Stimulated activated CD4-positive, alpha-beta T cell treated with anti-CD3 and anti-CD28 coated beads, Interleukin-1b, Interleukin-23, amount 100 ng/mL, for 48 hours (primary cell): ENCODE data around the gene APOL1.
"Not testable (repeated sequence)": the region's sequence is repeated elsewhere in the genome, so short reads cannot be mapped to it uniquely, and the experiment has no call there.

ENCODE experiments used
- DNase-seq: peaks from one replicate; pipeline ENCODE4 v3.0.0-alpha.2; 2020

APOL1 gene, protein sequence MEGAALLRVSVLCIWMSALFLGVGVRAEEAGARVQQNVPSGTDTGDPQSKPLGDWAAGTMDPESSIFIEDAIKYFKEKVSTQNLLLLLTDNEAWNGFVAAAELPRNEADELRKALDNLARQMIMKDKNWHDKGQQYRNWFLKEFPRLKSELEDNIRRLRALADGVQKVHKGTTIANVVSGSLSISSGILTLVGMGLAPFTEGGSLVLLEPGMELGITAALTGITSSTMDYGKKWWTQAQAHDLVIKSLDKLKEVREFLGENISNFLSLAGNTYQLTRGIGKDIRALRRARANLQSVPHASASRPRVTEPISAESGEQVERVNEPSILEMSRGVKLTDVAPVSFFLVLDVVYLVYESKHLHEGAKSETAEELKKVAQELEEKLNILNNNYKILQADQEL

DNA sequence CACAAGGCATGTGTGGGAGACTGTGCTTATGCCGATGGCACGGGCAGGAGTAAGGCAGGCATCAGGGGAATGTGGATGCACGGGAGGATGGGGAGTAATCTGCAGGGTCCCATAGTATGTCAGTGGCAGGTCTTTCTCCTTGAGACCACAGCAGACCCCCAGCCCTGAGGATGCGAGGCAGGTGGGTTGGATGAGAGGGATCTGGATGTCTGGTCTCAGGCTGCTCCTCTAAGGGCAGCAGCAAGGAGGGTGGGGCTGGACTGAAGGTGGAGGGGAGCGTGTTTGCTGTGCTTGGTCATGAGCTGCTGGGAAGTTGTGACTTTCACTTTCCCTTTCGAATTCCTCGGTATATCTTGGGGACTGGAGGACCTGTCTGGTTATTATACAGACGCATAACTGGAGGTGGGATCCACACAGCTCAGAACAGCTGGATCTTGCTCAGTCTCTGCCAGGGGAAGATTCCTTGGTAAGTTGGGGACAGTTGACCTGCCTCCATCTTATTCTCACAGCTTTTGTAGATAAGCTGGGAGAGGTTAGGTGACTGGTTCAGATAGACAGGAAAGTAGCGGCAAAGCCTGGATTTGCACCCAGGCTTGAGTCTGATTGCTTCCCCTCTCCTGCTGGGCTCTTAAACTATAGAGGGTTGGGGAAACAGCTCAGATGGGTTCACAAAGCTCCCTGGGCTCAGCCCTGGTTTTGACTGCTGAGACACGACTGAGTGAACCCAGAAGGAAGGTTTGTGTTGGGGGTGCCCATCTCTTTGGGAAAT is at the start of gene APOL1:
APOL1 (plus strand) TSS at position 380 of the 769 bp plus-strand sequence. CDS start 1,823 bp downstream, outside the sequence.
- DNase-seq = peak; percentile 54

DNA sequence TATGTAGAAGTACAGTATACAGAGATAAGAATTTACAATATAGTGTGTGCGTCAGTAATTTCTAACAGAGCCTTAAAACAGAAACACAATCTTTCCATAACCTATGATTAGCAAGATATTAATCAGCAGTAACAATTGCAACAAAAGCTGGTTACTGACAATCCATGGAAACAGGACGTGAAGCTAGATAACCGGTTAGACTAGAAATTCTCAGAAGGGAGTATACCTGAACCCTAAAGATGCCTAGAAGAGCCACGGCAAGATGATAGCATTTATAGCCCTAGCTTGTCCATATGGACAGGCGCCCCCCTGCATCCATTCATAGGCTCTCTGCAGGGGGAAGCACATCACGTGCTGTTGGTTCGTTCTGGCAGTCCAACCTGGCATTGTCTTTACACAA is 49.5 kb upstream of the APOL1 start:
- not testable (repeated sequence) for DNase-seq

DNA sequence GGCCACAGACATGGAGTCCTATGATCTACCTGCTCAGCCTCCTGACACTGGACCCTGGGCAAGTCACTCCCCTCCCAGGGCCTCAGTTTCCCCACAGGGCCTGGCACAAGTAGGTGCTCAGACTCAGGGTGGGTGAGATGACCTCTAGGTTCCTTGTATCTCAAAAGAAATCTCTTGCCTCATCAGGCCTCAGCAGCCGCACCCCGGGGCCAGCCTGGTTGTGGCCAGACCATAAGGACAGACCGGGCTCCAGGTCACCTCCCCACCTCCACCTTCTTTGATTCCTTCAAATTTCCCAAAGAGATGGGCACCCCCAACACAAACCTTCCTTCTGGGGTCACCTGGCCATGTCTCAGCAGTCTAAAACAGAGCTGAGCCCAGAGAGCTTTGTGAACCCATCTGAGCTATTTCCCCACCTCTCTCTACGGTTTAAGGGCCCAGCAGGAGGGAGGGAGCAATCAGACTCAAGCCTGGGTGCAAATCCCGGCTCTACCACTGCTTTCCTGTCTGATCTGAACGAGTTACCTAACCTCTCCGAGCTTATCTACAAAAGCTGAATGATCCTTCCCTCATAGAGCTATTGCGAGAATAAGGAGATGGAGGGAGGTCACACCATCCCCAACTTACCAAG is 48.8 kb upstream of the APOL1 start:
- no peak for DNase-seq

DNA sequence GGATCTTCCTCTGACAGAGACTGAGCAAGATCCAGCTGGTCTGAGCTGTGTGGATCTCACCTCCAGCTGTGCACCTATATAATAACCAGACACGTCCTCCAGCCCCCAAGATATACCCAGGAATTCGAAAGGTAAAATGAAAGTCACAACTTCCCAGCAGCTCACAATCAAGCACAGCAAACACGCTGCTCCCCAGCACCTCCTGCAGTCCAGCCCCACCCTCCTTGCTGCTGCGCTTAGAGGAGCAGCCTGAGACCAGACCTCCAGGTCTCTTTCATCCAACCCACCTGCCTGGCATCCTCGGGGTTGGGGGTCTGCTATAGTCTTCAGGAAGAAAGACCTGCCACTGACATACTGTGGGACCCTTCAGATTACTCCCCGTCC is 48.3 kb upstream of the APOL1 start:
- DNase-seq = no peak

DNA sequence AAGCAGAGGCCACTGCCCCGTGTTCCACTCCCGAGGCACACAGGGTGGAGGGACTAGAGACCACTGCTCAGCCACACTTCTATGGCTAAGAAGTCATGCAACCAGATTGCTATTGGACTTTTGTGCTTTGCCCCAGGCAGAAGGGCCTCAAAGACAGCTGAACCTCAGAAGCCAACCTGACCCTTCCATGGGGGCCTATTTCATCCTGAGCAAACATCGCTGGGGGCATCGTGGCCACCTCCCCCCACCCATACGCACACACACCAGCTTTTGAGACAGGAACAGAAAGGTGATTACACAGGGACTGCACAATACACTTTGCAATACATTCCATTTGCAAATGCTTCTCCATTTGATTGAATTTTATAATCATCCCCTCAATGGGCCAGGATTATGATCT is 47.4 kb upstream of the APOL1 start:
- DNase-seq = not testable (repeated sequence)

DNA sequence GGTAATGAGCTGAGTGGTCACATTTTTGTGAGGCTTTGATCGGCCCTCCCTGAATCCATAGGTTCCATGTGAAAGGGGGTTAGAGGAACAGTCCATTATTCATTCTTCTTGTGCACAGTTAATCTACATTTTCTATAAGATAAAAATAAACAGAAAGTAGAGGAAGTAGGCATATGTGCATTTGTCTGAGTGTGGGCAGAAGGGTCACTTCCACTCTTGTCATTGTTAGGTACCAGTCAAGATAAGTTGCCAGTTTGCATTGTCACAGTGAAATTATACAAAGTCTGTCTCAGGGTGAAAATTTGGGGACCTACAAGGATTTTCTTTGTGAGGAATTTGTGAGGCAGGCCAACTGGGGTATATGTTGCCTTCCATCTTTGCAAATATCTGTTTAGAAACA is 46.7 kb upstream of the APOL1 start:
- no peak for DNase-seq

DNA sequence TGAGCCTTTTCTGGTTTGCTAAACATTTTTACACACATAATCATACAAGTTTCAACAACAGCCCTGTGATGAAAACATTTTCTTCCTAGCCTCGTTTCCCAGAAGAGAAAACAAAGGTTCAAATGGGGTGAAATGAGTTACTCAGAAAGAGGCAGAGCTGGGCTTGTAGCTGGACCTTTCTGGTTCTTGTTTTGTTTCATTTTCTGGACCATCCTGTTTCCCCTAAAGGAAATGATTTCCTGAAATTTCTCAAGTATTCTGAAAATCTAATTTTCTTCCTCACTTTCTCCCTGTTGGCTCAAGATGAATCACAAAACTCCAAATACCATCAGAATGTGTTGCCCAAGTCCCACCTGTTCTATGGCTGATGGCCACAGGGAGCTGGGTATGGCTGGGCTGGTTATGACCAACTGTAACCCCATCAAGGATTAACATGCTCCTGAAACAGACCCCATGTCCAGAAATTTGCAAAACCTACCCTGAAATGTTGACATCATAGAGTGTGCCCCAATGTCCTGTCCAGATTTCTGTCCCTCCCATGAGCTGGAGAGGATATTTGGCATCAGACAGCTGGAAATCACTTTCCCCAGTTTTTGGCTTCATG is 44.7 kb upstream of the APOL1 start:
- DNase-seq = no peak

DNA sequence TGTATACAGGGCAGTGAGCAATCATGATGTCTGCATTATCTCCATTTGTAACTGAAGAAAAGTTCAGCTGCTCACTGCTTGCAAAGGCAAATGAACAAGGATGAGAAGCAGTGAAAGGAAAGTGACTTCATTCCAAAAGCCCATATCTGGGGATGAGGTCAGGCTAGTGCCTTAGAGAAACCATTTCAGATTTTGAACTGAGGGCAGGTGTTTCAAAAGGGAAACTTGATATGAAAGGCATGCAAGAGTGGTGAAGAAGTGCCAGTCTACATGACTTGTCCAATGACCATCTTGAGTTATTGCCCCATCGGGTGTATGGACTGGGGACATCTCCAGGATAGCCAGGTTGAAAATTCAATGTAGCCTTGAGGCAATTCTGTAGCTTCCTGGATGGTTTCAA is 44.0 kb upstream of the APOL1 start:
- DNase-seq = no peak

DNA sequence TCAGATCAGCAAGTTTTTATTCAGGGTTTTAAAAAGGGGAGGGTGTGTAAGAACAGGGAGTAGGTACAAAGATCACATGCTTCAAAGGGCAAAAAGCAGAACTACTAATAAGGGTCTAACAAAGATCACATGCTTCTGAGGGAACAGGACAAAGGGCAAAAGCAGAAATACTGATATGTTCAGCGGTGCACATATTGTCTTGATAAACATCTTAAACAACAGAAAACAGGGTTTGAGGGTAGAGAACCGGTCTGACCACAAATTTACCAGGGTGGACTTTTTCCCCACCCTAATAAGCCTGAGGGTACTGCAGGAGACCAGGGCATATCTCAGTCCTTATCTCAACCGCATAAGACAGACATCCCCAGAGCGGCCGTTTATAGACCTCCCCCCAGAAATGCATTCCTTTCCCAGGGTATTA is 43.4 kb upstream of the APOL1 start:
- not testable (repeated sequence) for DNase-seq

DNA sequence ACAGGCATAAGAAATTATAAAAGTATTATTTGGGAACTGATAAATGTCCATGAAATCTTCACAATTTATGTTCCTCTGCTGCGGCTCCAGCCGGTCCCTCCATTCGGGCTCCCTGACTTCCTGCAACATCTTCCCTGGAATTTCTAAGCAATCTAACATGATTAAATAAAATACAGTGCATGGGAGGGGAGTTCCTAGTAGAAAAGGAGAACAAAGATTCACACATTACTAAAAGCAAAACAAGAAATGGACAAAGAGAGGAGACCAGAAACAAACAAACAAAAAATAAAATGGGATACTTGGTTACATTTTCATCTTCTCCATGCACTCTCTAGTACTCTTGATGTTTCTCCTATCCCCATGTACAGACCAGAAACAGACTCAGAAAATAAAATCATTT is 42.7 kb upstream of the APOL1 start:
- DNase-seq = no peak

DNA sequence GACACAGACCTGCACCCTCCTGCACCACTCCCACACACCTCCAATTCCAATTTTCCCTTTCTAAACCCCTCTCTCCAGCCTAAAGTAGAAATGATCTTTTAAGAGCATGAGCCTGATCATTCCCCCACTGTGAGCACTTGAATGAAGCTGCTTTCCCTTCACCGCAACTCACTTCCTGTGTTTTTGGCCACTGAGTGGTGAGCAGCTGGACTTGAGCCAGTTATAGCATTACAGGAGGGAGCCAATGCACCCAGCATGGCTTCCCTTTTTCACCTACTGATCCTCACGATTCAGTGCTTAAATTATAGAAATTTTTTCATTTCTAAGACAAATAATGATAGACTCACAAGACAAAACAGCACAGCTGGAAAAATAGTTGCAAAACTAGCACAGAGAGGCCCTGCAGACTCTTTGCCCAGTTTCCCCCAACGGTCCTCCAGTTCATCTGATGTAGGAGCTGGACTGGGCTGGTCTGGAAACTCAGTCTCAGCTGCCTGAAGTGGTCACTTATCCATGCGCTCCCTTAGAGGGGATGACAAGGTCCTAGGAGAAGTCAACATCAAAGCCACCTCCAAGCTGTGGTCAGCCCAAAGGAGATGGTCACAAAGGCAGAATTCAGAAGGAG is 41.6 kb upstream of the APOL1 start:
- no peak for DNase-seq

DNA sequence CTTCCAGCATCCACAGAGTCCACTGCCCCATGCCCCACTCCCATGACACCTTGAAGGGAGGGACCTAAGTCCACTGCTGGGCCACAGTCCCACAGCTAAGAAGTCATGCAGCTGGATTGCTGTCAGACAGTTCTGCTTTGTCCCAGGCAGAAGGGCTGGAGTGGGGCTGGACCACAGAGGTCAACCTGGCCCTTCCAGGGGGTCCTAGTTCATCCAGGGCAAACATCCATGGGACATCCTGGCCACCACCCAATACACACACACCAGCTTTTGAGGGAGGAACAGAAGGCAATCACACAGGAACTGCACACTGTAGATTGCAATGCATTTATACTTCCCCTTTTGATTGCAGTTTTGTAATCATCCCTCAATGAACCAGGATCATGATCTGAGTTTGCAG is 40.0 kb upstream of the APOL1 start:
- no peak for DNase-seq

DNA sequence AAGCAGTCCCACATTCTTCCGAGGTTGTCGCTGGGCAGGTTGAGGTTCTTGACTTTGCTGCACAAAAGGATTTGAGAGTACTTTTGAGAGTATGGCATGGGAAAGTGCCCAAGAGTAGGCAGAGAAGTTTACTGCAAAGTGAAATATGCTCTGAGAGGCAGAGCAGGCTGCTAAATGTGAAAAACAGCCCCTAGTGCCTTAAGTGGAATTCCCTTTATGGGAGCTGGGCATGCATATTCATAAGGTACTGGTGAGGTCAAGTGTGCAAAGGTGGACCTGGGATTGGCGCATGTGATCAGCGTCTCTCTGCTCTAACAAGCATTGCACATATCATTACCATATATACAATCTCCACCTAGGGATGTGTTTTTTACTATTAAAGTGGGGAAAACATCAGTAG is 39.3 kb upstream of the APOL1 start:
- no peak for DNase-seq

DNA sequence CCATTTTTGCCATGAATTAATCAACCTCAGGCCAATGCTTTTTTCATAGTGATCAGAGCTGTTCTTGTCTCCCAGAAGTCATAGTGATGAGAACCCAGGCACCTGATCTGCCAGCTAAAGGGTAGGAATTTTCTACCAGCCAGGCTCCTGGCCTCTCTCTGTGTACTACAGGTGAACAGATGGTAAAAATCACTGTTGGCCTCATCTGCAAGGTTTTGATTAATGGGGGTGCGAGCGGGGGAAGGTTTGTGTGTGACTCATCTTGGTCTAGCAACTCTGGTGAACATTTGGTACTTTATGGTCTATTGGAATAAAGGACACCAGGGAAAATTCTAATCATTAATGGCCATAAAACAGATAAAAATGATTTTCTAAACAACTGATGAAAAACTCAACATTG is 37.0 kb upstream of the APOL1 start:
- no peak for DNase-seq

DNA sequence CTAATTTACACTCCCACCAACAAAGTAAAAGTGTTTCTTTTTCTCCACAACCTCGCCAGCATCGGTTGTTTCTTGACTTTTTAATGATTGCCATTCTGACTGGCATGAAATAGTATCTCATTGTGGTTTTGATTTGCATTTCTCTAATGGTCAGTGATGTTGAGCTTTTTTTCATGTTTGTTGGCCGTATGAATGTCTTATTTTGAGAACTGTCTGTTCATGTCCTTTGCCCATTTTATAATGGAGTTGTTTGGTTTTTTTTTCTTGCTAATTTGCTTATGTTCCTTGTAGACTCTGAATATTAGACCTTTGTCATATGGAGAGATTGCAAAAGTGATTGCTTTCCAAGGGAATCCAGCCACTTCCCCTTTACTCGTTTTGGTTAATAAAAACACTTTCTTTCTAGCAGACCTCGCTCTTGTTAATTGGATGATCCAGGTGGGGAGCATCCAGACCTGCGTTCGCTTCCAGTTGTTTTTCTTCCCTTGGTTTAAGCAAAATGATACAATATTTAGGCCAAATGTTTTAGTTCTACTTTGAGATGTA is 34.2 kb upstream of the APOL1 start:
- DNase-seq = no peak

DNA sequence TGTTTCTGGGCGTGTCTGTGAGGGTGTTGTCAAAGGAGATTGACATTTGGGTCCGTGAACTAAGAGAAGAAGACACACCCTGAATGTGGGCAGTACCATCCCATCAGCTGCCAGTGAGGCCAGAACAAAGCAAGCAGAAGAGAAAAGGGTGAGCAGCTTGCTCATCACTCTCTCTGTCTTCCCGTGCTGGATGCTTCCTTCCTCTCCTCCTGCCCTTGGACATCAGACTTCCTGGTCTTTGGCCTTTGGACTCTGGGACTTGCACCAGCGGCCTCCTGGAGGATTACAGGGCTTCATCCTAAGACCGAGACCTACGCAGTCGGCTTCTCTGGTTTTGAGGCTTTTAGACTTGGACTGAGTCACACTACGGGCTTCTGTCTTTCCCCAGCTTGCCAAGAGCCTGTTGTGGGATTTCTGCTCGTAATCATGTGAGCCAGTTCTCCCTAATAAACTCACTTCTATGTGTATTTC is 32.4 kb upstream of the APOL1 start:
- DNase-seq = no peak

DNA sequence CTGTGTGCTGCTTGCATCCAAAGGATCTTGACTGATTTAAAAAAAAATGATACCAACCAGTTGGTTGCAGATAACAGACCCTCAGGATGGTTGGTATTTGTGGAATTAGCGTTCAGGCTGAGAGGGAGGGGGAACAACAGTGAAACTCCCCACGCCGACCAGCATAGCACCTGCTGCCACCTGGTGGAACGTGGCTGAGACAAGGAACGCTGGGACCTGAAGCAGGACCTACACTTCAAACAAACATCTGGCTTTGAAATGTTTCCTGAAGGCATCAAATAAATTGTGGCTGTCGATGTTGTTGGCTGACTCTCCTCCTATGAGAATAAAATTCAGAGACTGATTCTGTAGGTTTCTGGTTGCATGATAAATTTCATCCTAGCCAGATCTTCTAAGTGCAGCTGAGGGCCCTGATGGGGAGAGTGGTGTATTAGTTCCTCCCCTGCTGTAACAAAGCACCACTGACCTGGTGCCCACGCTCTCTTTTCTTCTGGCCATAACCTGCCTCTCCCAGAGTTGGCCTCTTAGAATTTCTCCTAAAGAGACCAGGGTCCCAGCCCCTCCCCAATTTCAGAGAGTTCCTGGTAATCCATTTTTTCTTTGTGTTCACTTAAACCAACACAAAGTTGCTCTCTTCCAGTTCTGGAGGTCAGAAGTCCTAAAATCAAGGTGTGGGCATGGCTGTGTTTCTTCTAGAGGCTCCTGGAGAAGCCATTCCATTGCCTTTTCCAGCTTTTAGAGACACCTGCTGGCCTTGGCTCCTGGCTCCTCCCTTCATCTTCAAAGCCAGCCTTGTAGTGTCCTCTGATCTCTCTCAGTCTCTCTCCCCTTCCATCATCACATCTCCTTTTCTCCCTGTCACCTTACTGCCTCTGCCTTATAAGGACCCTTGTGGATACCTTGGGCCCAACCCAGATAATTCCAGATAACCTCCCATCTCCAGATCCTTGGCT is 30.9 kb upstream of the APOL1 start:
- DNase-seq = peak; percentile 39

DNA sequence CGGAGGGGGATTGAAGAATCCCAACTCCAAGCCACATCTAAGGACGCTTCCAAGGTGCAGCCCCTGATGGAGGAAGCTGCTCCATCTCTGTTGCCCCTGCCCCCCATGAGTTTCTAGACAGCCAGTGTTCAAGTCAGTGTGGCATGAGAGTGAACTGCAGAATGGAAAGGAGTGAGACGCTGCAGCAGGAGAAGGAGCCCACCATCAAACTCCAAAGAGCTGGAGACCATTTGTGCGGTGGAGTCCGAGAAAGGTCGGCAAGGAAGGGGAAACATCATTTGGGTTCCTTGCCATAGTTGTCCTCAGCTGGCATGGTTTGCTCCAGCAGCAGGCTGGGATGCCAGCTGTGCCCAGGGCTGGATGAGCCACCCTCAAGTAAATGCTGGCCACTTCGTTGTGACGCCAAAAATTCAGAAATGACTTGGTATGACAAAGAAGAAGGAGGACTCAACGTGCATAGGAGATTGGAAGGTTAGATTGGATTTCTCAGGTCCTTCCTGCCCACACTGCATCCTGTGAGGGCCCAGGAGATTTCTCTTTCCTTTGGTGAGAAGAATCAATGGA is 30.0 kb upstream of the APOL1 start:
- DNase-seq = no peak

DNA sequence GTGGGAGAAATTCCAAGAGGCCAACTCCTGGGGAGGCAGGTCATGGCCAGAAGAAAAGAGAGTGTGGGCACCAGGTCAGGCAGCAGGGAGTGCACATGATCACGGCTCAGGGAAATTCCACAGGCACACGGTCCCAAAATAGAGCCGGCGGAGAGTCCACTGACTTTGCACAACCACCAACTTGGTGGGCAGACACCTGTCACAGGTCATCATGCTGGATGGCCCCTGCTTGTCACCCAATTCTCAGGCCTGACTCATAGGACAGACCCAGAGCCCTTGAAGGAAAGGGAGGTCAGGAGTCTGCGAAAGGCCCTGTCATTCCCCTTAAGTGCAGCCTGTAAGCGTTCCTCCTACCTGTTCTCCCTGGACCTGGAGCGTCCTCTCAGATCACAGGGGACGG is 29.4 kb upstream of the APOL1 start:
- no peak for DNase-seq

DNA sequence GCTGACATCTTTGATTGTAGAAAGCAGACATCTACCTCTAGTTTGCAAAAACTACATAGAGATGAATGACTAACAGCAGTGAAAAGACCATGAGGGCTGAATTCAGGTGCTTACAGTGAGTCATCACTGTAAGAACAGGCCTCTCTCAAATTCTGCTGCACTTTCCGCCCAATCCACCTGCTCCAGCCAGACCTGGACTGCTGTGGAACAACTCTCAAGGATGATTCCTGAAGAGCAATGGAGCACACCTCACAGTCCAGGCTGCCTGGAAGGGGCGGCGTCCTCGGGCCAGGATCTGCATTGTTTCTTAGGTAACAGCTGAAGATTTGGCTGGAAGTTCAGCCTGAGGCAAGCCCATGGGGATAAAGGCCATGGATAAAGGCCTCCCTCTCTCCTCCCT is 28.7 kb upstream of the APOL1 start:
- no peak for DNase-seq

DNA sequence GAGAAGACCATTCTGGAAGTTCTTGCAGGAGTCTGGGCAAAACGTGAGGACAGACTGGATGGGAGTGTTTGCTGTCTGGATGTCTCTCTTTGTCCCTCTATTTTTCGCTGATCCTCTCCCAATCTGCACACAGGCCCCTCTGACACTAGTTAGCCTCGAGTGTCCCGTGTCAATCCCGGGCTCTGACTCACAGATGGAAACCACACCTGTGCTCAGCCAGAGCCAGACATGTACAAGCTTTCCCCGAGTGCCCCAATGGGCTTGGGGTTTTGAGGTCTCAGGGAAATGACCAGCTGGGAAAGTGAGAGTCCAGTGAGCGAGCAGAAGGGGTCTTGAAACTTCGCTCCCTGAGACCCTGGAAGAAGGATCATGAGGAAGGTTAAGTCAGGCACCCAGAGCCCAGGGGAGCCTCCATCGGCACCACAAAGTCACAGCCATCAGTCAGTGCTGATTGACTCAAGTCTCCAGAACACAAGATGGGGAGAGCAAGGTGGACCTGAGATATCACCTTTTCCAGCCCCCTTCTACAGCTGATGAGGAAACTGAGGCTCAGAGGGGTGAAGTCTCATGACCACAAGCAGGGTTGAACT is 27.5 kb upstream of the APOL1 start:
- DNase-seq = no peak
